IPS DF 4.7 (cell line): ENCODE data around the gene TMPRSS3.

Experiments used
- DNase-seq: peaks from one replicate; pipeline ENCODE4 v3.0.0-alpha.2; 2013; ENCODE audit warnings: low spot score; ENCODE audit errors: extremely low read depth

The TMPRSS3 gene

GRCh38 chr21:42351626-42352440 lies 44.0 kb downstream of the TMPRSS3 start:
- no peak for DNase-seq

- DNase-seq, result no peak
These were observed 44.9 kb downstream of the TMPRSS3 start, which contains the start of gene TFF2 for GRCh38 chr21:42350927-42351426. TSS of gene TFF2 (minus strand) at chr21:42350994. CDS start at chr21:42350957, 37 bp downstream.

- DNase-seq, result no peak
These were observed 45.4 kb downstream of the TMPRSS3 start for GRCh38 chr21:42350318-42350910.

- no peak for DNase-seq
These were observed 46.2 kb downstream of the TMPRSS3 start for GRCh38 chr21:42349420-42350317.

- DNase-seq, result no peak
These were observed 47.1 kb downstream of the TMPRSS3 start for GRCh38 chr21:42348762-42349161.

GRCh38 chr21:42347601-42348327 lies 48.1 kb downstream of the TMPRSS3 start:
- no peak for DNase-seq

GRCh38 chr21:42346866-42347600 lies 48.8 kb downstream of the TMPRSS3 start:
- DNase-seq, result no peak

GRCh38 chr21:42346441-42346840 lies 49.4 kb downstream of the TMPRSS3 start:
- DNase-seq, result no peak

GRCh38 chr21:42344631-42345030 lies 51.2 kb downstream of the TMPRSS3 start:
- no peak for DNase-seq

- DNase-seq, result no peak
These were observed 51.8 kb downstream of the TMPRSS3 start for GRCh38 chr21:42343963-42344510.

- no peak for DNase-seq
These were observed 52.3 kb downstream of the TMPRSS3 start for GRCh38 chr21:42343556-42343955.

GRCh38 chr21:42343101-42343500 lies 52.8 kb downstream of the TMPRSS3 start:
- DNase-seq, result no peak

GRCh38 chr21:42341776-42342542 lies 53.9 kb downstream of the TMPRSS3 start:
- DNase-seq, result no peak

- no peak for DNase-seq
These were observed 55.4 kb downstream of the TMPRSS3 start for GRCh38 chr21:42340187-42341050.

- DNase-seq, result no peak
These were observed 56.8 kb downstream of the TMPRSS3 start for GRCh38 chr21:42338729-42339715.

- peak; percentile 60 for DNase-seq
These were observed 57.8 kb downstream of the TMPRSS3 start for GRCh38 chr21:42337830-42338728.
